ENCODE data around the gene SMARCE1.

GRCh38 chr17:40659911-40660310 lies 12.3 kb upstream of the SMARCE1 start:
- TF ChIP-seq CTCF (IDR thresholded peaks at IDR 0.05; ENCODE audit: low read depth, low read length, poor library complexity, severe bottlenecking) (no peak), EZH2phosphoT487 (IDR thresholded peaks at IDR 0.05; ENCODE audit: borderline replicate concordance, low read length) (no peak)

All from DOHH2 (cell line).